Endodermal cell (in vitro differentiated cells): Measurements from ENCODE around the gene IFTAP. TPM values are rescaled to one million over a fixed set of nuclear protein-coding genes. Genes with fewer than 3 reads are reported as not detected.

ENCODE experiments used
- DNase-seq: peaks from one replicate; pipeline ENCODE4 v3.0.0-alpha.2; 2017
- H3K27ac ChIP-seq: 2 replicates; pipeline ENCODE4 v1.5.1; 2013; ENCODE audit warnings: mild to moderate bottlenecking, low read depth, low read length, moderate library complexity
- H3K27me3 ChIP-seq: 2 replicates; pipeline ENCODE4 v1.6.1; 2013; ENCODE audit warnings: mild to moderate bottlenecking, low read length, moderate library complexity; ENCODE audit not compliant: insufficient read depth, control insufficient read depth, poor library complexity, severe bottlenecking
- H3K36me3 ChIP-seq: 2 replicates; pipeline ENCODE4 v1.7.0; 2013; ENCODE audit warnings: mild to moderate bottlenecking, low read length, moderate library complexity; ENCODE audit not compliant: control insufficient read depth, insufficient read depth
- H3K4me1 ChIP-seq: one replicate; pipeline ENCODE4 v1.7.0; 2013; ENCODE audit warnings: low read length; ENCODE audit not compliant: control insufficient read depth, insufficient read depth
- H3K4me3 ChIP-seq: 2 replicates; pipeline ENCODE4 v1.5.1; 2013; ENCODE audit warnings: mild to moderate bottlenecking, low read length, moderate library complexity
- H3K9ac ChIP-seq: 2 replicates; pipeline ENCODE4 v1.6.1; 2013; ENCODE audit warnings: mild to moderate bottlenecking, low read length, moderate library complexity; ENCODE audit not compliant: poor library complexity, severe bottlenecking; ENCODE audit errors: extremely low read depth
- H3K9me3 ChIP-seq: 2 replicates; pipeline ENCODE4 v1.6.1; 2013; ENCODE audit warnings: mild to moderate bottlenecking, low read length, moderate library complexity; ENCODE audit not compliant: control insufficient read depth
- H3K27ac Mint-ChIP-seq: 2 replicates; pipeline ENCODE4 v1.8.0; 2020; ENCODE audit warnings: mixed read lengths
- H3K27me3 Mint-ChIP-seq: 2 replicates; pipeline ENCODE4 v1.8.0; 2021; ENCODE audit warnings: mild to moderate bottlenecking, mixed read lengths; ENCODE audit not compliant: insufficient read depth
- H3K36me3 Mint-ChIP-seq: 2 replicates; pipeline ENCODE4 v1.8.0; 2020; ENCODE audit warnings: low read depth, mixed read lengths
- H3K4me1 Mint-ChIP-seq: 2 replicates; pipeline ENCODE4 v1.8.0; 2020; ENCODE audit warnings: mixed read lengths
- H3K4me3 Mint-ChIP-seq: 2 replicates; pipeline ENCODE4 v1.8.0; 2020; ENCODE audit warnings: mild to moderate bottlenecking, moderate library complexity, mixed read lengths
- H3K9me3 Mint-ChIP-seq: 2 replicates; pipeline ENCODE4 v1.8.0; 2020; ENCODE audit warnings: mild to moderate bottlenecking, mixed read lengths
- CTCF ChIP-seq: fragments of 200-600 bp; sonication (generic); conservative IDR thresholded peaks from 2 replicates; pipeline ENCODE4 v1.5.0; 2021; ENCODE audit warnings: antibody characterized with exemption, mild to moderate bottlenecking
- WGBS, 2 experiments: methylation state at CpG; one replicate each; pipeline versions ENCODE4 v1.1.5 to v1.1.7; 2013; ENCODE audit warnings: missing lambda C conversion rate in 2 of 2, mixed read lengths in 1 of 2; ENCODE audit not compliant: insufficient coverage in 1 of 2, insufficient read length in 1 of 2; 5-methylcytosine and 5-hydroxymethylcytosine counted together
- total RNA-seq, 2 donors: library from RNA; stranded (reverse); fragmentation: NEBNext Ultra II Directional in 1 of 2; extraction: Animal tissue kit (Norgen Biotek cat#: 25700) in 1 of 2; gene quantifications; 2 replicates in 1 of 2; 3 replicates in 1 of 2; pipeline ENCODE4 v1.2.1, GENCODE V29; 2021

Gene IFTAP
- total RNA-seq, 2 donors from 2014 or later: 23.9 to 38.6 TPM

- H3K36me3 ChIP-seq: no peaks in the 10 kb centered on the region
- Mint-ChIP-seq H3K27me3 (peaks cover 5% of the 10 kb centered on the region), H3K4me3 (no peak within 1 kb of the TSS), H3K4me1 (peaks cover 4% of the 10 kb centered on the region), H3K9me3 (no peaks in the 10 kb centered on the region), H3K27ac (no peak within 1 kb of the TSS), H3K36me3 (no peaks in the 10 kb centered on the region)
- no peak within 1 kb of the TSS for H3K4me3 ChIP-seq
- no peak for TF ChIP-seq CTCF
- H3K27me3 ChIP-seq: peaks cover 2% of the 10 kb centered on the region
- H3K9me3 ChIP-seq: no peaks in the 10 kb centered on the region
- 84 to 93% methylated on average over 2 of the region's 2 CpGs for WGBS, 2 experiments
- H3K4me1 ChIP-seq: peaks cover 4% of the 10 kb centered on the region
- no peak within 1 kb of the TSS for H3K27ac ChIP-seq
- H3K9ac ChIP-seq: no peak within 1 kb of the TSS
- DNase-seq: no peak
These were observed 3.7 kb downstream of the IFTAP start, which contains the start of gene RAG2 for GRCh38 chr11:36598051-36598450. Gene RAG2 (minus strand): TSS chr11:36598236. CDS start chr11:36594168, 4,068 bp downstream.

GRCh38 chr11:36600180-36600579 lies 5.9 kb downstream of the IFTAP start:
- H3K27me3 ChIP-seq: no peaks in the 10 kb centered on the region
- peak; percentile 71 for DNase-seq
- no peak overlapping the region for H3K4me3 ChIP-seq
- H3K4me1 ChIP-seq: peaks cover 1% of the 10 kb centered on the region
- H3K9me3 Mint-ChIP-seq: no peaks in the 10 kb centered on the region
- TF ChIP-seq CTCF: no peak
- H3K9ac ChIP-seq: no peak overlapping the region
- H3K4me3 Mint-ChIP-seq: no peak overlapping the region
- no peak overlapping the region for H3K27ac ChIP-seq
- no peaks in the 10 kb centered on the region for H3K4me1 Mint-ChIP-seq
- no peaks in the 10 kb centered on the region for H3K27me3 Mint-ChIP-seq
- no peaks in the 10 kb centered on the region for H3K9me3 ChIP-seq
- no peaks in the 10 kb centered on the region for H3K36me3 ChIP-seq
- H3K27ac Mint-ChIP-seq: no peak overlapping the region
- WGBS, 2 experiments: 70 to 88% methylated on average over 1 to 7 of the region's 7 CpGs
- H3K36me3 Mint-ChIP-seq: no peaks in the 10 kb centered on the region

GRCh38 chr11:36601155-36601554 lies 6.9 kb downstream of the IFTAP start:
- Histone ChIP-seq H3K9ac (no peak overlapping the region), H3K9me3 (no peaks in the 10 kb centered on the region), H3K4me3 (no peak overlapping the region), H3K27me3 (no peaks in the 10 kb centered on the region), H3K27ac (no peak overlapping the region), H3K36me3 (no peaks in the 10 kb centered on the region), H3K4me1 (no peaks in the 10 kb centered on the region)
- no peak for TF ChIP-seq CTCF
- no peak overlapping the region for H3K4me3 Mint-ChIP-seq
- peaks cover 4% of the 10 kb centered on the region for H3K4me1 Mint-ChIP-seq
- no peaks in the 10 kb centered on the region for H3K36me3 Mint-ChIP-seq
- no peaks in the 10 kb centered on the region for H3K9me3 Mint-ChIP-seq
- DNase-seq: no peak
- no peak overlapping the region for H3K27ac Mint-ChIP-seq
- 96% methylated on average over 2 of the region's 2 CpGs for WGBS, 2 experiments
- H3K27me3 Mint-ChIP-seq: no peaks in the 10 kb centered on the region
